SK-N-SH treated with all-trans-retinoic acid at 6 μM for 48 hours (cell line): ENCODE data around the gene KRTAP17-1.

Experiments used
- ATAC-seq: fragments of 200-7000 bp; cut with Tn5 transposase; 3 replicates; pipeline ENCODE4 v1.9.1; 2020; ENCODE audit warnings: mild to moderate bottlenecking, moderate library complexity
- ARNTL ChIP-seq: fragments of 450-650 bp; formaldehyde crosslinking; IDR thresholded peaks from 2 replicates; pipeline ENCODE4 v1.5.0; 2020; ENCODE audit warnings: low read depth, mild to moderate bottlenecking, moderate library complexity, borderline replicate concordance
- BACH2 ChIP-seq: fragments of 250-450 bp; sonication (Bioruptor Pico); IDR thresholded peaks from 2 replicates; pipeline ENCODE4 v1.9.0; 2021; ENCODE audit warnings: mild to moderate bottlenecking, borderline replicate concordance
- CREB5 ChIP-seq: fragments of 250-450 bp; sonication (Bioruptor Pico); IDR thresholded peaks from 2 replicates; pipeline ENCODE4 v1.5.1; 2020; ENCODE audit warnings: low read depth, mild to moderate bottlenecking, moderate library complexity
- CSDC2 ChIP-seq: fragments of 250-450 bp; sonication (Bioruptor Pico); IDR thresholded peaks from 2 replicates; pipeline ENCODE4 v1.5.0; 2020; ENCODE audit warnings: mild to moderate bottlenecking, moderate library complexity
- CSRNP3 ChIP-seq: fragments of 250-450 bp; sonication (Bioruptor Pico); IDR thresholded peaks from 2 replicates; pipeline ENCODE4 v1.5.1; 2021; ENCODE audit warnings: mild to moderate bottlenecking, moderate library complexity
- GLIS3 ChIP-seq: fragments of 250-450 bp; sonication (Bioruptor Pico); IDR thresholded peaks from 2 replicates; pipeline ENCODE4 v1.5.0; 2020; ENCODE audit warnings: mild to moderate bottlenecking, moderate library complexity
- ISL1 ChIP-seq: fragments of 250-450 bp; sonication (Bioruptor Pico); IDR thresholded peaks from 2 replicates; pipeline ENCODE4 v2.1.2; 2022; ENCODE audit warnings: mild to moderate bottlenecking, moderate library complexity
- OSR1 ChIP-seq: fragments of 250-450 bp; sonication (Bioruptor Pico); IDR thresholded peaks from 2 replicates; pipeline ENCODE4 v1.8.0; 2022; ENCODE audit warnings: moderate library complexity, mild to moderate bottlenecking, inconsistent platforms
- PATZ1 ChIP-seq: fragments of 250-450 bp; sonication (Bioruptor Pico); IDR thresholded peaks from 2 replicates; pipeline ENCODE4 v1.8.0; 2020; ENCODE audit warnings: mild to moderate bottlenecking, moderate library complexity, borderline replicate concordance
- PPARA ChIP-seq: fragments of 250-450 bp; sonication (Bioruptor Pico); IDR thresholded peaks from 2 replicates; pipeline ENCODE4 v1.5.0; 2020; ENCODE audit warnings: mild to moderate bottlenecking, borderline replicate concordance
- RARB ChIP-seq: fragments of 250-450 bp; sonication (Bioruptor Pico); IDR thresholded peaks from 2 replicates; pipeline ENCODE4 v1.8.0; 2021; ENCODE audit warnings: mild to moderate bottlenecking, moderate library complexity
- TCF4 ChIP-seq: fragments of 250-450 bp; sonication (Bioruptor Pico); IDR thresholded peaks from 2 replicates; pipeline ENCODE4 v1.8.0; 2021; ENCODE audit warnings: mild to moderate bottlenecking, moderate library complexity, borderline replicate concordance
- TOX ChIP-seq: fragments of 250-450 bp; sonication (Bioruptor Pico); IDR thresholded peaks from 2 replicates; pipeline ENCODE4 v1.8.0; 2021; ENCODE audit warnings: mild to moderate bottlenecking, moderate library complexity, borderline replicate concordance
- TSHZ2 ChIP-seq: fragments of 250-450 bp; sonication (Bioruptor Pico); IDR thresholded peaks from 2 replicates; pipeline ENCODE4 v1.5.0; 2020; ENCODE audit warnings: mild to moderate bottlenecking, moderate library complexity
- ZC3H10 ChIP-seq: fragments of 250-450 bp; sonication (Bioruptor Pico); IDR thresholded peaks from 2 replicates; pipeline ENCODE4 v1.5.1; 2021; ENCODE audit warnings: mild to moderate bottlenecking, moderate library complexity
- ZFP3 ChIP-seq: fragments of 250-450 bp; sonication (Bioruptor Pico); IDR thresholded peaks from 2 replicates; pipeline ENCODE4 v1.5.0; 2020; ENCODE audit warnings: mild to moderate bottlenecking, moderate library complexity
- ZFP30 ChIP-seq: fragments of 450-650 bp; formaldehyde crosslinking; IDR thresholded peaks from 2 replicates; pipeline ENCODE4 v1.5.0; 2022; ENCODE audit warnings: mild to moderate bottlenecking, moderate library complexity
- ZNF565 ChIP-seq: fragments of 450-650 bp; formaldehyde crosslinking; conservative IDR thresholded peaks from 2 replicates; pipeline ENCODE4 v1.5.0; 2020; ENCODE audit warnings: low read depth, mild to moderate bottlenecking, moderate library complexity
- ZNF8 ChIP-seq: fragments of 450-650 bp; formaldehyde crosslinking; IDR thresholded peaks from 2 replicates; pipeline ENCODE4 v1.5.0; 2020; ENCODE audit warnings: mild to moderate bottlenecking, moderate library complexity

KRTAP17-1 gene

GRCh38 chr17:41332239-41332638 is 16.7 kb upstream of the KRTAP17-1 start:
- TF ChIP-seq TSHZ2 (CRISPR knock-in tag) (no peak), PPARA (no peak)
- no peak for ATAC-seq

- no peak for ATAC-seq
- no peak for TF ChIP-seq OSR1
- no peak for TF ChIP-seq TCF4
- TF ChIP-seq ZFP30, result no peak
- TF ChIP-seq PATZ1 (CRISPR knock-in tag), result no peak
- TF ChIP-seq ZNF8, result no peak
- TF ChIP-seq CSRNP3 (CRISPR knock-in tag), result no peak
- no peak for TF ChIP-seq ARNTL (CRISPR knock-in tag)
- TF ChIP-seq RARB (CRISPR knock-in tag), result no peak
- TF ChIP-seq BACH2, result no peak
- TF ChIP-seq ZC3H10 (CRISPR knock-in tag), result no peak
Measured at GRCh38 chr17:41331606-41332005, 16.1 kb upstream of the KRTAP17-1 start.

GRCh38 chr17:41329279-41329948 is 13.9 kb upstream of the KRTAP17-1 start:
- no peak for TF ChIP-seq ISL1
- no peak for TF ChIP-seq ZFP30
- no peak for TF ChIP-seq CSDC2 (CRISPR knock-in tag)
- TF ChIP-seq RARB (CRISPR knock-in tag), result no peak
- TF ChIP-seq PATZ1 (CRISPR knock-in tag), result no peak
- no peak for TF ChIP-seq GLIS3
- TF ChIP-seq ZNF8, result no peak
- TF ChIP-seq TOX, result no peak
- TF ChIP-seq PPARA, result no peak
- TF ChIP-seq BACH2, result no peak
- no peak for TF ChIP-seq CREB5 (CRISPR knock-in tag)
- no peak for TF ChIP-seq CSRNP3 (CRISPR knock-in tag)
- no peak for TF ChIP-seq OSR1
- no peak for TF ChIP-seq ZFP3 (CRISPR knock-in tag)
- no peak for TF ChIP-seq ZC3H10 (CRISPR knock-in tag)
- no peak for TF ChIP-seq ZNF565
- TF ChIP-seq ARNTL (CRISPR knock-in tag), result no peak
- TF ChIP-seq TSHZ2 (CRISPR knock-in tag), result no peak

More at GRCh38 chr17:41329279-41329948, 13.9 kb upstream of the KRTAP17-1 start:
- ATAC-seq, result peak; percentile 91
